Pancreas (tissue), 10 donors: ENCODE data around the gene TAF3. TPM values are rescaled to one million over a fixed set of nuclear protein-coding genes. Genes with fewer than 3 reads are reported as not detected.

ENCODE experiments used
- ATAC-seq, 4 donors: fragments of 200-7000 bp; cut with Tn5 transposase; one replicate each; pipeline versions ENCODE4 v1.8.0 to v1.9.1; 2020; ENCODE audit warnings: mild to moderate bottlenecking in 4 of 4, moderate library complexity in 4 of 4
- DNase-seq, 6 donors: peaks; one replicate each; pipeline ENCODE4 v3.0.0-alpha.2; 2020
- FAIRE-seq: peaks from 2 replicates; lab custom pipeline; 2012; peaks lifted over from hg19 to GRCh38; lab: Jason Lieb, UNC
- H3K27ac ChIP-seq, 4 donors: fragments of 200-600 bp; sonication (generic); 1 replicate in 3 of 4; 2 replicates in 1 of 4; pipeline versions ENCODE4 v1.5.0 to v1.8.0; 2020
- H3K27me3 ChIP-seq, 4 donors: fragments of 200-600 bp; one replicate each; pipeline ENCODE4 v1.8.0; 2021
- H3K36me3 ChIP-seq, 3 donors: fragments of 200-600 bp; sonication (generic) in 1 of 3; one replicate each; pipeline versions ENCODE4 v1.5.0 to v1.8.0; 2020 to 2021
- H3K4me1 ChIP-seq, 3 donors: fragments of 200-600 bp; one replicate each; pipeline ENCODE4 v1.8.0; 2021
- H3K4me3 ChIP-seq, 4 donors: fragments of 200-600 bp; sonication (generic) in 2 of 4; one replicate each; pipeline versions ENCODE4 v1.5.0 to v1.8.0; 2020 to 2021
- H3K9me3 ChIP-seq, 4 donors: fragments of 200-600 bp; one replicate each; pipeline ENCODE4 v1.8.0; 2021
- WGBS, 2 donors: extraction: QIAGEN DNeasy Blood & Tissue Kit; methylation state at CpG; one replicate each; pipeline ENCODE4 v1.1.7; 2013; 5-methylcytosine and 5-hydroxymethylcytosine counted together
- intact Hi-C, 3 donors: fragments of 100-400 bp; cut with DNase I; formaldehyde crosslinking; loops; one replicate each; pipeline versions ENCODE4 v1.11.1 to v1.14.2; 2022
- polyA plus RNA-seq, 2 donors: library from polyadenylated mRNA; stranded (reverse); fragments of 200-250 nt; gene quantifications; one replicate each; pipeline ENCODE4 v1.2.3, GENCODE V29; 2013
- total RNA-seq, 6 donors: library from RNA; stranded (reverse); fragmentation: NEBNext Ultra II Directional in 4 of 6; extraction: Animal tissue kit (Norgen Biotek cat#: 25700) in 4 of 6; gene quantifications; one replicate each; pipeline versions ENCODE4 v1.2.1 to v1.2.4, GENCODE V29; 2021 to 2023
- TF ChIP-seq, protein P1 (sequence below), 4 donors: fragments of 200-600 bp; sonication (generic) in 3 of 4; IDR thresholded peaks; one replicate each; pipeline versions ENCODE4 v1.5.0 to v1.8.0; 2021; ENCODE audit warnings: antibody characterized with exemption in 4 of 4
- donor health status: healthy with polysubstance abuse.
- donor health status: DM: no; HTN: no; CAD: no; lungs with moderate emphysema.
- donor health status: DM: no; HTN: no; CAD: no.
- donor health status: control.
- donor health status: control.
- donor health status: Bipolar disorder and iron deficiency.
- donor health status: DM: yes; HTN: yes; CAD: no.
- donor health status: DM: no; HTN: no; CAD: no.
- donor health status: DM: no; HTN: no; CAD: no.
- donor health status: DM: yes; HTN: yes; CAD: no.

The TAF3 gene
- total and polyA plus RNA-seq, 8 donors, result 2.9 to 5.8 (median 4.0) TPM

DNA sequence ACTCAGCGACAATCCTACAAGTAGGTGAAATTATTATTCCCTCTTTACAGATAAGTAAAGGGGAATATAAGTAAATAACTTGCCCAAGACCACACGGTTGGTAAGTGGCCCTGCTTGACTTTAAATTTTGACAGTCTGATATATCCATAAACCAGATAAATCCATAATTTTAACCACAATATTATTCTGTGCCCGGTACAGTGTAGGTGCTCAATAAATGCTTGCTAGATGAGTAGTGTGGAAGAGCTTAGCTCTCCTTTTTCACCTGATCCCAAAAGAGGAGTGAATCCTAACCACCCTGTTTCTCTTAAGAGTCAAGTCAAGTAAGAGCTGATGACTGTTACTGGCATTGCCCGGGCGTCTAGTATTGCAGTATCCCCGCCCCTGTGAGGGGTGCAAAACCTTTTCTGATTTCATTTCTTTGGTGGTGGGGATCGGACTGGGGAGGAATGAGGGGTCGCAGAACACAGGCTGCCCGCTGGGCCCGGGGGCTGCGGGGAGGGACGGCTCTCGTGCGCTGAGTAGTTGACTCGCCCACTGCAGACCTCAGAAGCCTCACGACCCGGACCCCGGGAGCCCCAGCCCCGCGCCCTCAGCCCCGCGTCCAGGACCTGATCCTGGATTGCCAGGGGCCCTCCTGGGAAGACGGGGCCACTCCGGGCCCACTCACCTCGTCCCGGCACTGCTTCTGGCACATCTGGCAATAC lies 31.0 kb upstream of the TAF3 start:
- Histone ChIP-seq H3K27me3 (no peaks in the 10 kb centered on the region), H3K9me3 (no peaks in the 10 kb centered on the region), H3K4me3 (peak overlapping the region; percentile 66 to 99 (median 92)), H3K27ac (peak overlapping the region in 3 of 4 donors; percentile 40 to 91 (median 79)), H3K4me1 (peaks cover 10 to 28% (median 25%) of the 10 kb centered on the region in 3 donors), H3K36me3 (no peaks in the 10 kb centered on the region)
- intact Hi-C loops, result no loop called here
- peak; percentile 5 to 24 (median 14) for ATAC-seq
- 1 to 2% methylated on average over 26 of the region's 26 CpGs for WGBS, 2 donors
- FAIRE-seq, result no peak
- TF ChIP-seq, protein P1, sequence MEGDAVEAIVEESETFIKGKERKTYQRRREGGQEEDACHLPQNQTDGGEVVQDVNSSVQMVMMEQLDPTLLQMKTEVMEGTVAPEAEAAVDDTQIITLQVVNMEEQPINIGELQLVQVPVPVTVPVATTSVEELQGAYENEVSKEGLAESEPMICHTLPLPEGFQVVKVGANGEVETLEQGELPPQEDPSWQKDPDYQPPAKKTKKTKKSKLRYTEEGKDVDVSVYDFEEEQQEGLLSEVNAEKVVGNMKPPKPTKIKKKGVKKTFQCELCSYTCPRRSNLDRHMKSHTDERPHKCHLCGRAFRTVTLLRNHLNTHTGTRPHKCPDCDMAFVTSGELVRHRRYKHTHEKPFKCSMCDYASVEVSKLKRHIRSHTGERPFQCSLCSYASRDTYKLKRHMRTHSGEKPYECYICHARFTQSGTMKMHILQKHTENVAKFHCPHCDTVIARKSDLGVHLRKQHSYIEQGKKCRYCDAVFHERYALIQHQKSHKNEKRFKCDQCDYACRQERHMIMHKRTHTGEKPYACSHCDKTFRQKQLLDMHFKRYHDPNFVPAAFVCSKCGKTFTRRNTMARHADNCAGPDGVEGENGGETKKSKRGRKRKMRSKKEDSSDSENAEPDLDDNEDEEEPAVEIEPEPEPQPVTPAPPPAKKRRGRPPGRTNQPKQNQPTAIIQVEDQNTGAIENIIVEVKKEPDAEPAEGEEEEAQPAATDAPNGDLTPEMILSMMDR (IDR thresholded peaks at IDR 0.05), result no peak
- no peak for DNase-seq

DNA sequence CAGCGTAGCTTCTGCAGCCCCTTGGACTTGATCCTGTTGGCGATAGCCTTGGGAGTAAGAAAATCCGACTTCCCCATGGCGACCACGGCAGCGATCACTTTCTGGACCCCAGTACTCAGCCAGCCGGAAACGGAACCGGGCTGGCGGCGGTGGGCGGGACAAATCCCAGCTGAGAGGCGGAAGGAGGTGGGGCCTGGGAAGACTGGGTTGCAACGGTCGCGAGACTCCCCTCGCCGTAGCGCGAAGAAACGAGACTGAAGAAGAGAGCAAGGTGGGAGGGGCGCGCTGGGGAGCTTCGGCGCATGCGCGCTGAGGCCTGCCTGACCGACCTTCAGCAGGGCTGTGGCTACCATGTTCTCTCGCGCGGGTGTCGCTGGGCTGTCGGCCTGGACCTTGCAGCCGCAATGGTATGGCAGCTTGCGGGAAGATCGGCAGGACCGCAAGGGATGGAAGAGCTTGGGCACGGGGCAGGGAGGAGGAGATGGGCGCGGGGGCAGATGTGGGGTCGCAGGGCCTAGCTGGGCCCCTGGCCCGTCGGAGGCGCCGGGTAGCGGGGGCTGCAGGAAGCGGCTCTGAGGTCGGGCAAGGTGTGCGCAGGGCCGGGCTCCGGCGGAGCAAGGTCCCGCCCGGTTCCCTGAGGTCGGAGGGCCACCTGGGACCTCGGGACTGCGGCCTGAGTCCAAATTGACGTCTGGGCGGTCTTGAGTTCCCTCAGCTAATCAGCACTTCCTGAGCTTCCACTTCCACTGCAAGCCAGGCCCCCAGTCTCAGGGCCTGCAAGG lies 30.3 kb upstream of the TAF3 start, which contains the start of the genes ATP5F1C and KIN:
Gene ATP5F1C (plus strand): TSS at position 321 of the 782 bp plus-strand sequence. CDS start 31 bp downstream, at position 352.
Gene KIN (minus strand): TSS at position 137 of the 782 bp plus-strand sequence. CDS start 60 bp downstream, at position 77.
- ATAC-seq, result peak; percentile 94 to 99 (median 97)
- WGBS, 2 donors, result 1% methylated on average over 58 to 59 of the region's 59 CpGs
- H3K36me3 ChIP-seq, result no peaks in the 10 kb centered on the region
- intact Hi-C loops, result no loop called here
- peaks cover 17 to 36% (median 27%) of the 10 kb centered on the region in 3 donors for H3K4me1 ChIP-seq
- H3K27me3 ChIP-seq, result no peaks in the 10 kb centered on the region
- peak; percentile 97 to 99 (median 98) for DNase-seq
- H3K27ac ChIP-seq, result peak within 1 kb of the TSS; percentile 50 to 91 (median 72)
- peak; percentile 82 for FAIRE-seq
- H3K4me3 ChIP-seq, result peak within 1 kb of the TSS; percentile 66 to 99 (median 92)
- H3K9me3 ChIP-seq, result no peaks in the 10 kb centered on the region
- TF ChIP-seq, protein P1 (IDR thresholded peaks at IDR 0.05), result no peak

DNA sequence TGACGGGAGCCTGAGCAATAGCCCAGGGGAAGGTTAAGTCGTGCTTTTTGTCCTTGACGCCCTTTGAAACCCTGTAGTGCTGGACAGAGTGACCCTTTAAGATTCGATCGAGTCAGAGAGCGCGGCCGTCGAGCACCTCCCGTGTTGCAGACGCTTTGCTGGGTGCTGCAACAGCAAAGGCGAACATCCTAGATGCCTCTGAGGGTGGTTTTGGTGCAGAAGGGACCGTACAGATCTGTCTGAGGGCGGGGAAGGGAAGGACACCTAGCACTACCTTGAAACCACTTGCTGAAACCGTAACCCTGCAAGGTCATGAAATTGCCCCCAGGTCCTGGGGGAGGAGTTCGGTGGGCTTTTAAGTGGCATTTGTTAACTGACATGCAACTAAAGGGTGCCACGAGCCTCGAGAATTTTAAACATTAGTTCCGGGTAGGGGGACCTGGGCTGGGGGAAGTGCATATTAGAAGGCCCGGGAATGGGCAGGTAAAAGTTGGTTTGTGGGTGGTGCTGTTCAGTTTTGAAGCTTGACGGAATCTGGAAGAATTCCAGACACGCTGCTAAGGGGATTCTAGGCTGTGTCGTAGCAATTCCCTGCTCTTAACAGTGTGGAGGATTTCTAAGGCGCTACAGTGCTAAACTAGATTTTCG lies 29.5 kb upstream of the TAF3 start:
- TF ChIP-seq, protein P1 (IDR thresholded peaks at IDR 0.05), result no peak
- intact Hi-C loops, result no loop called here
- no peaks in the 10 kb centered on the region for H3K36me3 ChIP-seq
- DNase-seq (peak in 3 of 6 donors; percentile 33 to 50 (median 36)), FAIRE-seq (no peak), ATAC-seq (peak; percentile 17 to 27 (median 25))
- no peaks in the 10 kb centered on the region for H3K9me3 ChIP-seq
- peak overlapping the region; percentile 50 to 91 (median 72) for H3K27ac ChIP-seq
- peaks cover 23 to 42% (median 34%) of the 10 kb centered on the region in 3 donors for H3K4me1 ChIP-seq
- WGBS, 2 donors, result 1% methylated on average over 25 of the region's 25 CpGs
- peak overlapping the region; percentile 66 to 99 (median 92) for H3K4me3 ChIP-seq
- no peaks in the 10 kb centered on the region for H3K27me3 ChIP-seq

DNA sequence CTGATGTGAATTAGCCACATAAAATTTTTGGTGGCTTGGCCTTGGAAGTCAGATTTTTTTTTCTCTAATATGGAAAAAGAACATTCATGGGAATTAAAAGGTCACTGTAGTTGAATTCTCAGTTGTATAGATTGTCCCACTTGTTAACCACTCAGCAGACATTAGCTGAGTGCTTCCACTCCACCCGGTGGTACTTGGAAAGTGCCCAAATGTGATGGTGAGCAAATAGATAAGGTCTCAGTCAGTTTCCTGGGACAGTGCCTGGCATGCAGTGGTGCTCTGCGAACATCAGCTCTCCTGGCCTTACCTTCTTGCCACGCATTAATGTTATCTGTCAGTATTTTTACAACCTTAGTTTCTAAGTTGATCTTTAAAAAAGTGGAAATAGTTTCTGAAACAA lies 28.9 kb upstream of the TAF3 start:
- 9 to 12% methylated on average over 3 of the region's 3 CpGs for WGBS, 2 donors
- TF ChIP-seq, protein P1 (IDR thresholded peaks at IDR 0.05), result no peak
- Histone ChIP-seq H3K4me3 (peak overlapping the region; percentile 66 to 99 (median 92)), H3K36me3 (no peaks in the 10 kb centered on the region), H3K27ac (peak overlapping the region in 2 of 4 donors; percentile 79 to 91), H3K4me1 (peaks cover 30 to 47% (median 41%) of the 10 kb centered on the region in 3 donors), H3K27me3 (no peaks in the 10 kb centered on the region), H3K9me3 (no peaks in the 10 kb centered on the region)
- intact Hi-C loops, result no loop called here
- DNase-seq, result peak in 2 of 6 donors; percentile 11 to 51
- no peak for FAIRE-seq
- ATAC-seq, result peak in 1 of 4 donors; percentile 3
